Rectal smooth muscle tissue (tissue), 1 donor: ENCODE results near the gene TNMD.

Source experiments
- H3K27ac ChIP-seq: one replicate; pipeline ENCODE4 v1.7.0; 2013; ENCODE audit warnings: low read depth, low read length, inconsistent platforms
- H3K27me3 ChIP-seq: one replicate; pipeline ENCODE4 v1.7.0; 2013; ENCODE audit warnings: low read length; ENCODE audit not compliant: control insufficient read depth, insufficient read depth
- H3K36me3 ChIP-seq: one replicate; pipeline ENCODE4 v1.7.0; 2013; ENCODE audit warnings: low read length; ENCODE audit not compliant: control insufficient read depth, insufficient read depth
- H3K4me1 ChIP-seq: one replicate; pipeline ENCODE4 v1.7.0; 2013; ENCODE audit warnings: low read length; ENCODE audit not compliant: control insufficient read depth, insufficient read depth
- H3K4me3 ChIP-seq: one replicate; pipeline ENCODE4 v1.7.0; 2013; ENCODE audit warnings: low read length
- H3K9ac ChIP-seq: one replicate; pipeline ENCODE4 v1.7.0; 2013; ENCODE audit warnings: low read length

Gene TNMD

GRCh38 chrX:100611951-100612350, 27.2 kb downstream of the TNMD start:
- H3K4me1 ChIP-seq = no peaks in the 10 kb centered on the region
- no peaks in the 10 kb centered on the region for H3K36me3 ChIP-seq
- no peak overlapping the region for H3K9ac ChIP-seq
- no peak overlapping the region for H3K4me3 ChIP-seq
- no peaks in the 10 kb centered on the region for H3K27me3 ChIP-seq
- H3K27ac ChIP-seq = no peak overlapping the region

- no peaks in the 10 kb centered on the region for H3K4me1 ChIP-seq
- H3K27ac ChIP-seq = no peak overlapping the region
- H3K27me3 ChIP-seq = no peaks in the 10 kb centered on the region
- H3K4me3 ChIP-seq = no peak overlapping the region
- H3K9ac ChIP-seq = no peak overlapping the region
- no peaks in the 10 kb centered on the region for H3K36me3 ChIP-seq
Measured at GRCh38 chrX:100615005-100615404, 30.3 kb downstream of the TNMD start.

DNA sequence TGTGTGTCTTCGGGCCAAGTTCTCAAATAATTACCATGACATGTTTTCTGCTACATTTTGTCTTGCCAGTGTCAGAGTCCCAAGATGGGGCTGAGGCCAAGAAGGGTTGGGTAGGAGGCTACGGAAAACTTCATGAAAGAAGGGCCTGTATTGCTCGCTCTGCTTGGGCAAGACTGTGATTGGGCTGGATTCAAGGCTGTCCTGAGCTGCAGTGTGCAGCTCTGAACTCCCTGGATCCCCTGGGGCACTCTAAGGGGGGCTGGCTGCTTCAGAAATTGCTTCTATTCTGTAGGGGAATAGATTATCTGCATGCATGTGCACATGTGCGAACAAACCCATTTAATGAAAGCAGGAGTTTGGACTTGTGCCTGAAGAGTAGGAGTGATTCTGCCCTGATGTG, 38.3 kb downstream of the TNMD start:
- Histone ChIP-seq H3K27me3 (no peaks in the 10 kb centered on the region), H3K4me3 (no peak overlapping the region), H3K27ac (no peak overlapping the region), H3K9ac (no peak overlapping the region), H3K4me1 (no peaks in the 10 kb centered on the region), H3K36me3 (no peaks in the 10 kb centered on the region)

- H3K4me1 ChIP-seq = no peaks in the 10 kb centered on the region
- H3K9ac ChIP-seq = no peak overlapping the region
- H3K36me3 ChIP-seq = no peaks in the 10 kb centered on the region
- no peak overlapping the region for H3K27ac ChIP-seq
- no peak overlapping the region for H3K4me3 ChIP-seq
- no peaks in the 10 kb centered on the region for H3K27me3 ChIP-seq
Measured at GRCh38 chrX:100625985-100626491, 41.3 kb downstream of the TNMD start.

DNA sequence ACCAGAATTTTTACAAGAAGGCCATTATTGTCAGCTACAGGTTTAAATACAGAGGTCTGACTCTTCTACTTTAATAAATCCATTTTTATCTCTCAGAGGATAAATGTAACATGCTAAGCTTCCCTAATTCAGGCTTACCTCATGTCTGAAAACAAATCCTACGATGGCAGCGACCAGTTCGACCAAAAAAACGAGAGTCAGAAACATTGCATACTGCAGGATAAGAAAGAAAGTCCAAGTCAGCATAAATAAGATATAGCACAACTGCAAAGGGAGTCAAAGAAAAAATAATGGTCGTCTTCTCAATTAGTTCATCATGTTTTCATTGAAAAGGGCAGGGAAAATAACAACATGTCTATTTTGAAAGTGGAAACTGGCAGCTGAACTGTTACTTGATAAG, 50.3 kb downstream of the TNMD start:
- Histone ChIP-seq H3K9ac (no peak overlapping the region), H3K4me1 (no peaks in the 10 kb centered on the region), H3K27ac (no peak overlapping the region), H3K27me3 (peaks cover 2% of the 10 kb centered on the region), H3K36me3 (no peaks in the 10 kb centered on the region), H3K4me3 (peak overlapping the region; percentile 19)

DNA sequence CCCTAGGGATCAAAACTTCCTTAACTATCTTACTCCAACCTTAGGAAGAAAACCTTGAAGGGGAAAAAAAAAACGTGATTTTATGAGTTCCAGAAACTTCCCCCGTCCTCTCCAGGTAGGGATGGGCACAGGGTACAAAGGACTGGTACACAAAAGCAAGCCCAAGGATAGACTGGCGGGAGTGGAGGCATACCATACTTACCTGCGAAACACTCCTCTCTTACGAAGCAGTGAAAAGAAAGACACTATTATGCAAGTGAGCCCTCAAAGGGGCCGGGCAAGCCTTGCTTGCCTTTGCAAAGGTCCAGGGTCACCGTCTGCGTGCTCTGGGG, 51.2 kb downstream of the TNMD start:
- H3K27ac ChIP-seq = peak overlapping the region; percentile 55
- no peaks in the 10 kb centered on the region for H3K4me1 ChIP-seq
- peak overlapping the region; percentile 66 for H3K4me3 ChIP-seq
- H3K9ac ChIP-seq = peak overlapping the region; percentile 36
- no peaks in the 10 kb centered on the region for H3K36me3 ChIP-seq
- H3K27me3 ChIP-seq = peaks cover 2% of the 10 kb centered on the region

- peak within 1 kb of the TSS; percentile 36 for H3K9ac ChIP-seq
Measured at GRCh38 chrX:100636321-100636991, 51.7 kb downstream of the TNMD start, which contains the start of gene TSPAN6. Gene TSPAN6, minus strand, starts transcription at chrX:100636806. Its CDS starts 112 bp downstream, at chrX:100636694.

DNA sequence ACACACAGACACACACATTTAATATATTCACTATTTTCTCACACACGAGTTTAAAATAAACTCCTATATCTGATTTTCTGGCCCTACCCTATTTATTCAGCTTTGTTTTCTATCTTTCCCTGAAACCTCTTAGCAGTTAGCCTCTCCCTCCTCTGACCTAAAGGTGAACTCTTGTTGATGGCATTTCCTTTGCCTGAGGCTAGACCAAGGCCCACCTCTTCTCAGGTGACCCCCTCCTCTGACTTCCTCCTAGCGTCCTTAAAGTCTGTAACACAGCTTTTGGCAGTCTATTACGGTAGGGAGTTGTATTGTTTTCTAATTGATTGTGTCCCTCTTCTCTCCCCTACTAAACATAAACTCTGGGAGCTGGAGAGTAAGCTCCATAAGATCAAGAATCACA, 57.6 kb downstream of the TNMD start:
- Histone ChIP-seq H3K9ac (no peak overlapping the region), H3K4me1 (no peaks in the 10 kb centered on the region), H3K36me3 (no peaks in the 10 kb centered on the region), H3K27me3 (peaks cover 5% of the 10 kb centered on the region), H3K4me3 (no peak overlapping the region), H3K27ac (no peak overlapping the region)

More at GRCh38 chrX:100636321-100636991, 51.7 kb downstream of the TNMD start, which contains the start of gene TSPAN6:
- Histone ChIP-seq H3K36me3 (no peaks in the 10 kb centered on the region), H3K4me3 (peak within 1 kb of the TSS; percentile 66), H3K4me1 (no peaks in the 10 kb centered on the region), H3K27ac (peak within 1 kb of the TSS; percentile 55), H3K27me3 (peaks cover 2% of the 10 kb centered on the region)

GRCh38 chrX:100643212-100643611, 58.5 kb downstream of the TNMD start:
- peaks cover 5% of the 10 kb centered on the region for H3K27me3 ChIP-seq
- no peaks in the 10 kb centered on the region for H3K36me3 ChIP-seq
- no peak overlapping the region for H3K27ac ChIP-seq
- no peak overlapping the region for H3K4me3 ChIP-seq
- H3K4me1 ChIP-seq = no peaks in the 10 kb centered on the region
- H3K9ac ChIP-seq = no peak overlapping the region

DNA sequence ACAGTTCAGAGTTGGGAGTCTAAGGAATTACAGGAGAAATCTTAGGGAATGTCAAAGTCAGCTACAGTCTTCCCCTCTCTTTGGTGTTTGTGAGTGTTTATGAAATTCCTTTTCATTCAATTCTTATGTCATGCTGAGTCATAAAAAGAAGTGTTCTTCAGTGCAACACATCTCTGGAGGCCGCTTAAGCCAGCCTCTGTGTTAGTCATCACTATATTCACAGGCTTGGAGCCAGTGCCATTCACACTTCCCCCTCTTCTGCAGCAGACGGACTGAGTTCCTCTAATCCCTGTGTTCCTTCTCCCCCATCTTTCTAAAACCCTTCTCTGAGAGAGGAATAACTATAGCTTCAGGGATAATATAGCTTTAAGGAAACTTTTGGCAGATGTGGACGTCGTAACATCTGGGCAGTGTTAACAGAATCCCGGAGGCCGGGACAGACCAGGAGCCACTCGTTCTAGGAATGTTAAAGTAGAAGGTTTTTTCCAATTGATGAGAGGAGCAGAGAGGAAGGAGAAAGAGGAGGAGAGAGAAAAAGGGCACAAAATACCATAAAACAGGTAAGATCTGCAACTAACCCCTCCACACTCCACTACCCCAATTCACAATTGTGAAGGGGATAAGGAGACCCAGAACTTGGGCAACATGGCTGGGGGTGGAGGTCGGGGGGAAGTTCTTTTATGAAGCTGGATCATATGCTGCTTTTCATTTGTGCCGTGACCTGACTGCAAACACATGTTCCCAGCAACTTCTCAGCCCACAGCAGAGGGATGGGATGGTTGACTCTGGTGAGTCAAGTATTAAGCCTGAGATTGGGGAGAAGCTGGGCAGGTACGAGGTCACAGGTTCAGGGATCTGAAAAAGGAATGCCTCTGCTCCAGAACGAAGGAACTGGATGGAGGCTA, 59.5 kb downstream of the TNMD start, which contains the start of gene SRPX2:
TSS of gene SRPX2 (plus strand) at position 244 of the 905 bp plus-strand sequence. CDS start 2,124 bp downstream, outside the sequence.
- no peaks in the 10 kb centered on the region for H3K36me3 ChIP-seq
- peak within 1 kb of the TSS; percentile 33 for H3K4me3 ChIP-seq
- H3K27ac ChIP-seq = peak within 1 kb of the TSS; percentile 41
- no peak within 1 kb of the TSS for H3K9ac ChIP-seq
- H3K27me3 ChIP-seq = peaks cover 5% of the 10 kb centered on the region
- H3K4me1 ChIP-seq = no peaks in the 10 kb centered on the region

DNA sequence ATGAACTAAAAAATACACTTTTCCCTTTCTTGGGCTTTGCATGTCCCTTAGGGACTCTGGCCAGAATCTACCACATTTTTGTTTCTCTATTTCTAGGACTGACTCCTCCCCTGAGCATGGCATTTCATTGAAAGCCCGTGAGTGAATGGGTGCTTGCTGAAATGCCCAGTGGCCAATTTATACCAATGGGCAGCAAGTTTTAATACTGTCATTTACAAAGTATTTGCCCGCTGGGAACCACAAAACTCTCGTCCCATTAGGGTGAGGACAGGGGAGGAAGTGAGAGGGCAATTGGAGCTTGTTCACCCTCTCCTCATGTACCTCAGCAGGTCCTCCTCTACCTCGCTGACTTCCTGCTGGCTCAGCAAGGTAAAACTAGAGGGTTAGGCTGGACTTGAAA, 60.4 kb downstream of the TNMD start:
- H3K4me3 ChIP-seq = no peak overlapping the region
- no peak overlapping the region for H3K27ac ChIP-seq
- no peaks in the 10 kb centered on the region for H3K4me1 ChIP-seq
- H3K36me3 ChIP-seq = no peaks in the 10 kb centered on the region
- no peak overlapping the region for H3K9ac ChIP-seq
- H3K27me3 ChIP-seq = peaks cover 3% of the 10 kb centered on the region

DNA sequence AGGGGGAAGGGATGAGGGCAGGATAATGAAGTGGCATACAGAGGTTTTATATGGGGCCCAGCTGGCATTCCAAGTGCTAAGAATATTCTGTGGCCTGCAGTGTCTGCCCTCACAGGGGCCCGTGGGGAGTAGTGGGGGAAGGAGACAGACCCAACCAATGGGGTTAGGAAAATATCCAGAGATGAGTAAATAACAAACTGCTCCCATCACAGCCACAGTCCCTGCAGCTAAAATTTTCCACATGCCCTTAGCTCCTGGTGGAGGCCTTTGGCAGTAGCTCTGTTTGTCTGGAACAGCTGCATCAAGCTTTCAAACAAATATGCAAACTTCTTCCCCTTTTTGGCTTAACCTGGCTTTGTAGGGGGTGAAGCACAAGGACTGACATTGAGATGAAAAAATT, 62.4 kb downstream of the TNMD start:
- no peak overlapping the region for H3K4me3 ChIP-seq
- no peaks in the 10 kb centered on the region for H3K36me3 ChIP-seq
- H3K4me1 ChIP-seq = no peaks in the 10 kb centered on the region
- peaks cover 3% of the 10 kb centered on the region for H3K27me3 ChIP-seq
- no peak overlapping the region for H3K9ac ChIP-seq
- no peak overlapping the region for H3K27ac ChIP-seq
